ENCODE measurements around the gene BMPR1A. TPM values are rescaled to one million over a fixed set of nuclear protein-coding genes. Genes with fewer than 3 reads are reported as not detected.

Gene BMPR1A
- total and polyA plus RNA-seq, 2 experiments from 2014 or later: 14.2 to 82.5 TPM

- no peak for TF ChIP-seq ZNF462 (CRISPR knock-in tag; IDR thresholded peaks at IDR 0.05)
- TF ChIP-seq ZNF114 (CRISPR knock-in tag; IDR thresholded peaks at IDR 0.05): no peak
- TF ChIP-seq STAT1 (IDR thresholded peaks at IDR 0.05; ENCODE audit: unreplicated experiment): no peak
- no peak for TF ChIP-seq CTCF (conservative IDR thresholded peaks at IDR 0.05; ENCODE audit: low read depth in 2 of 2)
- TF ChIP-seq EZH2 (IDR thresholded peaks at IDR 0.05; ENCODE audit: low read depth, unreplicated experiment): no peak
- TF ChIP-seq POLR2AphosphoS5 (IDR thresholded peaks at IDR 0.05; ENCODE audit: low read depth): no peak
- no peak for TF ChIP-seq CREB1 (CRISPR knock-in tag; IDR thresholded peaks at IDR 0.05; ENCODE audit: low read depth)
Observed at GRCh38 chr10:86716466-86716865, 40.0 kb upstream of the BMPR1A start (continued).

GRCh38 chr10:86718556-86718955, 37.9 kb upstream of the BMPR1A start:
- Mint-ChIP-seq H3K9me3 (no peaks in the 10 kb centered on the region), H3K36me3 (ENCODE audit: low read depth) (no peaks in the 10 kb centered on the region)
- TF ChIP-seq JUNB (IDR thresholded peaks at IDR 0.05; ENCODE audit: unreplicated experiment): no peak
- TF ChIP-seq CREB1 (CRISPR knock-in tag; IDR thresholded peaks at IDR 0.05; ENCODE audit: low read depth): no peak
- TF ChIP-seq EZH2phosphoT487 (IDR thresholded peaks at IDR 0.05; ENCODE audit: unreplicated experiment): no peak

More at GRCh38 chr10:86718556-86718955, 37.9 kb upstream of the BMPR1A start:
- DNase-seq (ENCODE audit: low spot score) (no peak), ATAC-seq (no peak)
- H3K27me3 ChIP-seq (ENCODE audit: insufficient read depth): no peaks in the 10 kb centered on the region
- Mint-ChIP-seq H3K4me3 (no peak overlapping the region), H3K4me1 (peaks cover 25% of the 10 kb centered on the region), H3K27me3 (ENCODE audit: insufficient read depth, low read depth, poor library complexity) (peaks cover 9% of the 10 kb centered on the region), H3K27ac (no peak overlapping the region)
- no peak overlapping the region for H3K27ac ChIP-seq (ENCODE audit: low read depth)
- peak overlapping the region; percentile 18; the same call in 1 of the 2 replicates for H2AFZ ChIP-seq
- no peak overlapping the region for H3K4me3 ChIP-seq
- no peaks in the 10 kb centered on the region for H3K36me3 ChIP-seq (ENCODE audit: insufficient read depth)
- H4K20me1 ChIP-seq (replicated peaks; ENCODE audit: insufficient read depth): no peaks in the 10 kb centered on the region
- 0 out of 2 replicates have a peak, but pooled peaks cover under 1% of the 10 kb centered on the region for H3F3A ChIP-seq (replicated peaks; ENCODE audit: low read depth)
- no peaks in the 10 kb centered on the region for H3K79me2 ChIP-seq (replicated peaks; ENCODE audit: insufficient read depth)
- H3K4me1 ChIP-seq (ENCODE audit: insufficient read depth): peaks cover 14% of the 10 kb centered on the region; the same call in 1 of the 2 replicates
- H3K4me2 ChIP-seq: no peak overlapping the region
- H3K9me2 ChIP-seq (ENCODE audit: insufficient read depth): peaks cover 3% of the 10 kb centered on the region; the same call in 1 of the 2 replicates
